Mesenchymal stem cell (in vitro differentiated cells and primary cell): ENCODE data around the gene ENHO.

Experiments
- DNase-seq: peaks from one replicate; pipeline ENCODE4 v3.0.0-alpha.2; 2013
- H2AFZ ChIP-seq: one replicate; pipeline ENCODE4 v1.6.1; 2013; ENCODE audit warnings: low read depth, mild to moderate bottlenecking, control low read depth, inconsistent platforms, low read length, moderate library complexity
- H2AK5ac ChIP-seq: 2 replicates; pipeline ENCODE4 v1.6.1; 2013; ENCODE audit warnings: low read length, moderate library complexity, mild to moderate bottlenecking, inconsistent platforms; ENCODE audit not compliant: severe bottlenecking
- H2BK120ac ChIP-seq: one replicate; pipeline ENCODE4 v1.6.1; 2013; ENCODE audit warnings: low read depth, mild to moderate bottlenecking, inconsistent platforms, low read length, moderate library complexity
- H2BK12ac ChIP-seq, 2 experiments: one replicate each; pipeline ENCODE4 v1.6.1; 2013; ENCODE audit warnings: inconsistent platforms in 2 of 2, low read length in 2 of 2, mild to moderate bottlenecking in 2 of 2, moderate library complexity in 2 of 2, control low read depth in 1 of 2
- H2BK15ac ChIP-seq: one replicate; pipeline ENCODE4 v1.6.1; 2013; ENCODE audit warnings: mild to moderate bottlenecking, low read depth, inconsistent platforms; ENCODE audit not compliant: poor library complexity, severe bottlenecking
- H2BK5ac ChIP-seq: 2 replicates; pipeline ENCODE4 v1.6.1; 2013; ENCODE audit warnings: low read depth, mild to moderate bottlenecking, low read length, control low read depth, inconsistent platforms; ENCODE audit not compliant: poor library complexity, severe bottlenecking
- H3K14ac ChIP-seq, 2 experiments: one replicate each; pipeline ENCODE4 v1.6.1; 2013; ENCODE audit warnings: inconsistent platforms in 2 of 2, low read length in 2 of 2, control low read depth in 1 of 2, mild to moderate bottlenecking in 1 of 2, moderate library complexity in 1 of 2
- H3K18ac ChIP-seq, 2 experiments: one replicate each; pipeline ENCODE4 v1.6.1; 2013; ENCODE audit warnings: inconsistent platforms in 2 of 2, low read length in 2 of 2, control low read depth in 1 of 2, low read depth in 1 of 2, mild to moderate bottlenecking in 1 of 2
- H3K23ac ChIP-seq, 2 experiments: one replicate each; pipeline ENCODE4 v1.6.1; 2013; ENCODE audit warnings: inconsistent platforms in 2 of 2, low read length in 2 of 2, mild to moderate bottlenecking in 2 of 2, moderate library complexity in 2 of 2, control low read depth in 1 of 2
- H3K27ac ChIP-seq: 2 replicates; pipeline ENCODE4 v1.5.1; 2013; ENCODE audit warnings: mild to moderate bottlenecking, moderate library complexity, low read length, control low read depth, inconsistent platforms; ENCODE audit not compliant: poor library complexity, severe bottlenecking
- H3K27me3 ChIP-seq, 2 experiments: 2 replicates each; pipeline versions ENCODE4 v1.6.1 to v1.7.0; 2013; ENCODE audit warnings: low read length in 2 of 2, mild to moderate bottlenecking in 2 of 2, moderate library complexity in 2 of 2, control low read depth in 1 of 2, inconsistent platforms in 1 of 2; ENCODE audit not compliant: control insufficient read depth in 1 of 2, insufficient read depth in 1 of 2
- H3K36me3 ChIP-seq, 2 experiments: 2 replicates each; pipeline versions ENCODE4 v1.6.1 to v1.7.0; 2013; ENCODE audit warnings: low read length in 2 of 2, control low read depth in 1 of 2, inconsistent platforms in 1 of 2, low read depth in 1 of 2, mild to moderate bottlenecking in 1 of 2; ENCODE audit not compliant: insufficient read depth in 2 of 2, control insufficient read depth in 1 of 2
- H3K4ac ChIP-seq, 2 experiments: one replicate each; pipeline ENCODE4 v1.6.1; 2013; ENCODE audit warnings: inconsistent platforms in 2 of 2, low read length in 2 of 2, mild to moderate bottlenecking in 2 of 2, moderate library complexity in 2 of 2, control low read depth in 1 of 2, low read depth in 1 of 2
- H3K4me1 ChIP-seq: 2 replicates; pipeline ENCODE4 v1.6.1; 2013; ENCODE audit warnings: low read depth, low read length, control low read depth; ENCODE audit not compliant: control insufficient read depth, insufficient read depth
- H3K4me2 ChIP-seq: 2 replicates; pipeline ENCODE4 v1.6.1; 2013; ENCODE audit warnings: low read length, mild to moderate bottlenecking, inconsistent platforms; ENCODE audit not compliant: poor library complexity, severe bottlenecking
- H3K4me3 ChIP-seq, 2 experiments: 2 replicates each; pipeline versions ENCODE4 v1.5.1 to v1.7.0; 2013; ENCODE audit warnings: low read length in 2 of 2, mild to moderate bottlenecking in 2 of 2, control low read depth in 1 of 2, low read depth in 1 of 2; ENCODE audit not compliant: insufficient read depth in 1 of 2
- H3K79me1 ChIP-seq: replicated peaks from 2 replicates; pipeline ENCODE4 v1.6.1; 2013; ENCODE audit warnings: mild to moderate bottlenecking, control low read depth, low read length, inconsistent platforms; ENCODE audit not compliant: poor library complexity, severe bottlenecking
- H3K9ac ChIP-seq: 2 replicates; pipeline ENCODE4 v1.7.0; 2013; ENCODE audit warnings: mild to moderate bottlenecking, low read length, moderate library complexity
- H3K9me3 ChIP-seq: 2 replicates; pipeline ENCODE4 v1.7.0; 2013; ENCODE audit warnings: mild to moderate bottlenecking, low read length; ENCODE audit not compliant: control insufficient read depth
- H4K8ac ChIP-seq: one replicate; pipeline ENCODE4 v1.6.1; 2013; ENCODE audit warnings: inconsistent platforms, mild to moderate bottlenecking, low read length, moderate library complexity
- H4K91ac ChIP-seq: one replicate; pipeline ENCODE4 v1.6.1; 2013; ENCODE audit warnings: mild to moderate bottlenecking, low read length, inconsistent platforms
- WGBS: methylation state at CpG from one replicate; pipeline ENCODE4 v1.1.7; 2013; ENCODE audit warnings: mixed read lengths; 5-methylcytosine and 5-hydroxymethylcytosine counted together

ENHO gene

GRCh38 chr9:34507556-34507955 lies 15.2 kb downstream of the ENHO start:
- Histone ChIP-seq H3K4me1 (no peaks in the 10 kb centered on the region), H2BK120ac (no peak overlapping the region), H3K27me3 (peaks cover 23 to 95% of the 10 kb centered on the region in 2 experiments), H3K14ac (no peak overlapping the region), H3K4me2 (no peak overlapping the region), H2AFZ (no peak overlapping the region), H4K91ac (no peak overlapping the region), H3K36me3 (no peaks in the 10 kb centered on the region), H4K8ac (no peak overlapping the region), H2AK5ac (no peak overlapping the region), H2BK5ac (no peak overlapping the region), H3K4ac (no peak overlapping the region), H3K23ac (no peak overlapping the region), H2BK12ac (no peak overlapping the region), H3K9ac (no peak overlapping the region), H3K4me3 (no peak overlapping the region), H3K27ac (no peak overlapping the region), H3K79me1 (no peaks in the 10 kb centered on the region), H2BK15ac (no peak overlapping the region), H3K18ac (no peak overlapping the region), H3K9me3 (no peaks in the 10 kb centered on the region)
- DNase-seq = no peak
- 86% methylated on average over 5 of the region's 5 CpGs for WGBS

GRCh38 chr9:34506623-34507022 lies 16.2 kb downstream of the ENHO start:
- no peak overlapping the region for H4K91ac ChIP-seq
- no peaks in the 10 kb centered on the region for H3K79me1 ChIP-seq
- H3K4me1 ChIP-seq = no peaks in the 10 kb centered on the region
- no peak overlapping the region for H2BK5ac ChIP-seq
- no peak overlapping the region for H3K4ac ChIP-seq
- H2BK12ac ChIP-seq = no peak overlapping the region
- no peak overlapping the region for H4K8ac ChIP-seq
- peaks cover 18 to 94% of the 10 kb centered on the region in 2 experiments for H3K27me3 ChIP-seq
- H3K36me3 ChIP-seq = no peaks in the 10 kb centered on the region
- H3K18ac ChIP-seq = no peak overlapping the region
- H2BK120ac ChIP-seq = no peak overlapping the region
- no peaks in the 10 kb centered on the region for H3K9me3 ChIP-seq
- no peak overlapping the region for H3K4me3 ChIP-seq
- H3K9ac ChIP-seq = no peak overlapping the region
- H2AK5ac ChIP-seq = no peak overlapping the region
- H3K4me2 ChIP-seq = no peak overlapping the region
- peak overlapping the region in 1 of 2 experiments; percentile 7 for H3K14ac ChIP-seq
- H3K27ac ChIP-seq = no peak overlapping the region
- peak overlapping the region in 1 of 2 experiments; percentile 9 for H3K23ac ChIP-seq
- 95% methylated on average over 7 of the region's 7 CpGs for WGBS
- H2AFZ ChIP-seq = no peak overlapping the region
- DNase-seq = no peak
- no peak overlapping the region for H2BK15ac ChIP-seq

- no peak overlapping the region for H2AK5ac ChIP-seq
- H3K36me3 ChIP-seq = no peaks in the 10 kb centered on the region
- H2BK120ac ChIP-seq = no peak overlapping the region
- H3K27me3 ChIP-seq = peaks cover 15 to 83% of the 10 kb centered on the region in 2 experiments
- no peaks in the 10 kb centered on the region for H3K79me1 ChIP-seq
- H3K14ac ChIP-seq = no peak overlapping the region
- no peaks in the 10 kb centered on the region for H3K9me3 ChIP-seq
- no peak overlapping the region for H3K4me3 ChIP-seq
- no peak overlapping the region for H2BK15ac ChIP-seq
- H4K8ac ChIP-seq = no peak overlapping the region
- WGBS = 88% methylated on average over 4 of the region's 5 CpGs
- H3K23ac ChIP-seq = no peak overlapping the region
- no peak overlapping the region for H3K18ac ChIP-seq
- no peak for DNase-seq
- H2BK12ac ChIP-seq = no peak overlapping the region
- H3K4me1 ChIP-seq = no peaks in the 10 kb centered on the region
- no peak overlapping the region for H3K4me2 ChIP-seq
- H3K9ac ChIP-seq = no peak overlapping the region
- no peak overlapping the region for H2AFZ ChIP-seq
- H3K4ac ChIP-seq = no peak overlapping the region
- no peak overlapping the region for H2BK5ac ChIP-seq
- no peak overlapping the region for H3K27ac ChIP-seq
- H4K91ac ChIP-seq = no peak overlapping the region
Measured at GRCh38 chr9:34505370-34506120, 17.2 kb downstream of the ENHO start.

- Histone ChIP-seq H3K9me3 (no peaks in the 10 kb centered on the region), H2AK5ac (no peak overlapping the region), H3K79me1 (no peaks in the 10 kb centered on the region), H3K18ac (no peak overlapping the region), H2BK5ac (no peak overlapping the region), H2BK15ac (no peak overlapping the region), H3K14ac (no peak overlapping the region), H3K23ac (no peak overlapping the region), H3K4me1 (no peaks in the 10 kb centered on the region), H3K27me3 (peaks cover 9 to 81% of the 10 kb centered on the region in 2 experiments), H2BK12ac (no peak overlapping the region), H3K4ac (no peak overlapping the region), H2AFZ (no peak overlapping the region), H4K8ac (no peak overlapping the region), H3K36me3 (no peaks in the 10 kb centered on the region), H3K9ac (no peak overlapping the region), H3K27ac (no peak overlapping the region), H3K4me2 (no peak overlapping the region), H4K91ac (no peak overlapping the region), H2BK120ac (no peak overlapping the region), H3K4me3 (no peak overlapping the region)
- DNase-seq = no peak
Measured at GRCh38 chr9:34503406-34503805, 19.4 kb downstream of the ENHO start.
